ENCODE results near the gene PRLR.

- TF ChIP-seq, protein P1, sequence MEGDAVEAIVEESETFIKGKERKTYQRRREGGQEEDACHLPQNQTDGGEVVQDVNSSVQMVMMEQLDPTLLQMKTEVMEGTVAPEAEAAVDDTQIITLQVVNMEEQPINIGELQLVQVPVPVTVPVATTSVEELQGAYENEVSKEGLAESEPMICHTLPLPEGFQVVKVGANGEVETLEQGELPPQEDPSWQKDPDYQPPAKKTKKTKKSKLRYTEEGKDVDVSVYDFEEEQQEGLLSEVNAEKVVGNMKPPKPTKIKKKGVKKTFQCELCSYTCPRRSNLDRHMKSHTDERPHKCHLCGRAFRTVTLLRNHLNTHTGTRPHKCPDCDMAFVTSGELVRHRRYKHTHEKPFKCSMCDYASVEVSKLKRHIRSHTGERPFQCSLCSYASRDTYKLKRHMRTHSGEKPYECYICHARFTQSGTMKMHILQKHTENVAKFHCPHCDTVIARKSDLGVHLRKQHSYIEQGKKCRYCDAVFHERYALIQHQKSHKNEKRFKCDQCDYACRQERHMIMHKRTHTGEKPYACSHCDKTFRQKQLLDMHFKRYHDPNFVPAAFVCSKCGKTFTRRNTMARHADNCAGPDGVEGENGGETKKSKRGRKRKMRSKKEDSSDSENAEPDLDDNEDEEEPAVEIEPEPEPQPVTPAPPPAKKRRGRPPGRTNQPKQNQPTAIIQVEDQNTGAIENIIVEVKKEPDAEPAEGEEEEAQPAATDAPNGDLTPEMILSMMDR (IDR thresholded peaks at IDR 0.05; ENCODE audit: low read depth, low read length, poor library complexity, severe bottlenecking) = no peak
- TF ChIP-seq EZH2phosphoT487 (IDR thresholded peaks at IDR 0.05; ENCODE audit: borderline replicate concordance, low read length) = no peak
Measured at GRCh38 chr5:35095366-35095765, 134.9 kb downstream of the PRLR start.

All from DOHH2 (cell line).